Chondrocyte (in vitro differentiated cells): ENCODE measurements around the gene PLEKHG2. TPM values are rescaled to one million over a fixed set of nuclear protein-coding genes. Genes with fewer than 3 reads are reported as not detected.

ENCODE experiments used
- DNase-seq: peaks from one replicate; pipeline ENCODE4 v3.0.0; 2021; ENCODE audit warnings: mixed read lengths, low spot score
- H3K27ac Mint-ChIP-seq: one replicate; pipeline ENCODE4 v1.8.0; 2021; ENCODE audit warnings: mild to moderate bottlenecking, moderate library complexity, mixed read lengths; ENCODE audit not compliant: unreplicated experiment
- H3K27me3 Mint-ChIP-seq: 2 replicates; pipeline ENCODE4 v1.8.0; 2021; ENCODE audit warnings: low read depth, mixed read lengths
- H3K36me3 Mint-ChIP-seq: 2 replicates; pipeline ENCODE4 v1.8.0; 2021; ENCODE audit warnings: low read depth, mixed read lengths
- H3K4me1 Mint-ChIP-seq: 2 replicates; pipeline ENCODE4 v1.8.0; 2021; ENCODE audit warnings: low read depth, mild to moderate bottlenecking, mixed read lengths
- H3K4me3 Mint-ChIP-seq: one replicate; pipeline ENCODE4 v1.8.0; 2021; ENCODE audit warnings: mild to moderate bottlenecking, moderate library complexity, mixed read lengths; ENCODE audit not compliant: unreplicated experiment
- H3K9me3 Mint-ChIP-seq: 2 replicates; pipeline ENCODE4 v1.8.0; 2021; ENCODE audit warnings: low read depth, mixed read lengths
- CTCF ChIP-seq: fragments of 200-600 bp; sonication (generic); IDR thresholded peaks from 2 replicates; pipeline ENCODE4 v1.5.0; 2021; ENCODE audit warnings: antibody characterized with exemption, mild to moderate bottlenecking, moderate library complexity
- total RNA-seq: library from RNA; stranded (reverse); gene quantifications from 3 replicates; pipeline ENCODE4 v1.2.1, GENCODE V29; 2021

Gene PLEKHG2
- total RNA-seq, 1 donor from 2014 or later = 150 TPM

GRCh38 chr19:39463403-39463802 lies 50.9 kb downstream of the PLEKHG2 start:
- H3K27ac Mint-ChIP-seq = no peak overlapping the region

GRCh38 chr19:39465956-39466747 lies 53.7 kb downstream of the PLEKHG2 start:
- no peak for DNase-seq
- H3K27ac Mint-ChIP-seq = no peak overlapping the region
- H3K4me1 Mint-ChIP-seq = no peaks in the 10 kb centered on the region
- H3K9me3 Mint-ChIP-seq = no peaks in the 10 kb centered on the region
- TF ChIP-seq CTCF = no peak
- no peaks in the 10 kb centered on the region for H3K27me3 Mint-ChIP-seq
- H3K4me3 Mint-ChIP-seq = no peak overlapping the region
- H3K36me3 Mint-ChIP-seq = peaks cover 46% of the 10 kb centered on the region

More at GRCh38 chr19:39463403-39463802, 50.9 kb downstream of the PLEKHG2 start:
- H3K4me1 Mint-ChIP-seq = no peaks in the 10 kb centered on the region
- H3K9me3 Mint-ChIP-seq = no peaks in the 10 kb centered on the region
- DNase-seq = no peak
- H3K4me3 Mint-ChIP-seq = no peak overlapping the region
- no peaks in the 10 kb centered on the region for H3K27me3 Mint-ChIP-seq
- no peak for TF ChIP-seq CTCF
- peaks cover 45% of the 10 kb centered on the region for H3K36me3 Mint-ChIP-seq

- Mint-ChIP-seq H3K4me3 (no peak overlapping the region), H3K27me3 (no peaks in the 10 kb centered on the region), H3K36me3 (peaks cover 54% of the 10 kb centered on the region), H3K9me3 (no peaks in the 10 kb centered on the region), H3K27ac (no peak overlapping the region), H3K4me1 (no peaks in the 10 kb centered on the region)
- no peak for TF ChIP-seq CTCF
- DNase-seq = no peak
Measured at GRCh38 chr19:39467941-39468340, 55.5 kb downstream of the PLEKHG2 start.

GRCh38 chr19:39469036-39469435 lies 56.6 kb downstream of the PLEKHG2 start:
- no peak for DNase-seq
- H3K27me3 Mint-ChIP-seq = no peaks in the 10 kb centered on the region
- no peaks in the 10 kb centered on the region for H3K9me3 Mint-ChIP-seq
- no peak for TF ChIP-seq CTCF
- no peak overlapping the region for H3K4me3 Mint-ChIP-seq
- no peak overlapping the region for H3K27ac Mint-ChIP-seq
- no peaks in the 10 kb centered on the region for H3K4me1 Mint-ChIP-seq
- peaks cover 49% of the 10 kb centered on the region for H3K36me3 Mint-ChIP-seq

- Mint-ChIP-seq H3K9me3 (no peaks in the 10 kb centered on the region), H3K36me3 (peaks cover 49% of the 10 kb centered on the region), H3K27me3 (no peaks in the 10 kb centered on the region), H3K27ac (no peak overlapping the region), H3K4me1 (no peaks in the 10 kb centered on the region), H3K4me3 (no peak overlapping the region)
- DNase-seq = no peak
- no peak for TF ChIP-seq CTCF
Measured at GRCh38 chr19:39469567-39469966, 57.1 kb downstream of the PLEKHG2 start.
